ENCODE results near the gene HIGD2A. TPM values are rescaled to one million over a fixed set of nuclear protein-coding genes. Genes with fewer than 3 reads are reported as not detected.

The HIGD2A gene
- polyA plus RNA-seq, 1 donor from 2014 or later = 61.8 TPM

GRCh38 chr5:176413255-176413565 lies 24.7 kb downstream of the HIGD2A start:
- no peaks in the 10 kb centered on the region for H3K27me3 ChIP-seq (ENCODE audit: insufficient read depth, low read depth, low read length)
- H2AFZ ChIP-seq (ENCODE audit: low read depth, low read length) = no peak overlapping the region
- peak overlapping the region; percentile 95 for H3K4me3 ChIP-seq (ENCODE audit: low read length)
- no peak overlapping the region for H3K27ac ChIP-seq (ENCODE audit: low read length)
- no peaks in the 10 kb centered on the region for H3K36me3 ChIP-seq (ENCODE audit: insufficient read depth, low read length)
- no peaks in the 10 kb centered on the region for H3F3A ChIP-seq (ENCODE audit: insufficient read depth, low read length, poor library complexity, severe bottlenecking)
- H3K9me3 ChIP-seq (ENCODE audit: low read length) = no peaks in the 10 kb centered on the region
- no peaks in the 10 kb centered on the region for H4K20me1 ChIP-seq (ENCODE audit: insufficient read depth)
- H3K4me2 ChIP-seq (ENCODE audit: low read length) = no peak overlapping the region
- H3K79me2 ChIP-seq (replicated peaks; ENCODE audit: insufficient read depth, low read length) = peaks cover 4% of the 10 kb centered on the region
- no peak overlapping the region for H3K9ac ChIP-seq (ENCODE audit: low read length)
- H3K9me2 ChIP-seq (ENCODE audit: insufficient read depth, low read length) = no peaks in the 10 kb centered on the region
- no peak for TF ChIP-seq CTCF (IDR thresholded peaks at IDR 0.05; ENCODE audit: poor library complexity, severe bottlenecking)
- TF ChIP-seq RAD21 (conservative IDR thresholded peaks at IDR 0.05) = no peak
- TF ChIP-seq, protein P1, sequence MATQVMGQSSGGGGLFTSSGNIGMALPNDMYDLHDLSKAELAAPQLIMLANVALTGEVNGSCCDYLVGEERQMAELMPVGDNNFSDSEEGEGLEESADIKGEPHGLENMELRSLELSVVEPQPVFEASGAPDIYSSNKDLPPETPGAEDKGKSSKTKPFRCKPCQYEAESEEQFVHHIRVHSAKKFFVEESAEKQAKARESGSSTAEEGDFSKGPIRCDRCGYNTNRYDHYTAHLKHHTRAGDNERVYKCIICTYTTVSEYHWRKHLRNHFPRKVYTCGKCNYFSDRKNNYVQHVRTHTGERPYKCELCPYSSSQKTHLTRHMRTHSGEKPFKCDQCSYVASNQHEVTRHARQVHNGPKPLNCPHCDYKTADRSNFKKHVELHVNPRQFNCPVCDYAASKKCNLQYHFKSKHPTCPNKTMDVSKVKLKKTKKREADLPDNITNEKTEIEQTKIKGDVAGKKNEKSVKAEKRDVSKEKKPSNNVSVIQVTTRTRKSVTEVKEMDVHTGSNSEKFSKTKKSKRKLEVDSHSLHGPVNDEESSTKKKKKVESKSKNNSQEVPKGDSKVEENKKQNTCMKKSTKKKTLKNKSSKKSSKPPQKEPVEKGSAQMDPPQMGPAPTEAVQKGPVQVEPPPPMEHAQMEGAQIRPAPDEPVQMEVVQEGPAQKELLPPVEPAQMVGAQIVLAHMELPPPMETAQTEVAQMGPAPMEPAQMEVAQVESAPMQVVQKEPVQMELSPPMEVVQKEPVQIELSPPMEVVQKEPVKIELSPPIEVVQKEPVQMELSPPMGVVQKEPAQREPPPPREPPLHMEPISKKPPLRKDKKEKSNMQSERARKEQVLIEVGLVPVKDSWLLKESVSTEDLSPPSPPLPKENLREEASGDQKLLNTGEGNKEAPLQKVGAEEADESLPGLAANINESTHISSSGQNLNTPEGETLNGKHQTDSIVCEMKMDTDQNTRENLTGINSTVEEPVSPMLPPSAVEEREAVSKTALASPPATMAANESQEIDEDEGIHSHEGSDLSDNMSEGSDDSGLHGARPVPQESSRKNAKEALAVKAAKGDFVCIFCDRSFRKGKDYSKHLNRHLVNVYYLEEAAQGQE (IDR thresholded peaks at IDR 0.05; ENCODE audit: borderline replicate concordance) = no peak
- TF ChIP-seq POLR2AphosphoS5 (IDR thresholded peaks at IDR 0.05) = no peak
- no peak for TF ChIP-seq TAF1 (IDR thresholded peaks at IDR 0.05; ENCODE audit: low read depth)
- TF ChIP-seq EZH2 (IDR thresholded peaks at IDR 0.05; ENCODE audit: borderline replicate concordance, insufficient read depth, low read length, poor library complexity, severe bottlenecking) = no peak
- TF ChIP-seq MXI1 (conservative IDR thresholded peaks at IDR 0.05; ENCODE audit: poor library complexity, severe bottlenecking) = no peak
- no peak for TF ChIP-seq SMC3 (conservative IDR thresholded peaks at IDR 0.05; ENCODE audit: poor library complexity)

DNA sequence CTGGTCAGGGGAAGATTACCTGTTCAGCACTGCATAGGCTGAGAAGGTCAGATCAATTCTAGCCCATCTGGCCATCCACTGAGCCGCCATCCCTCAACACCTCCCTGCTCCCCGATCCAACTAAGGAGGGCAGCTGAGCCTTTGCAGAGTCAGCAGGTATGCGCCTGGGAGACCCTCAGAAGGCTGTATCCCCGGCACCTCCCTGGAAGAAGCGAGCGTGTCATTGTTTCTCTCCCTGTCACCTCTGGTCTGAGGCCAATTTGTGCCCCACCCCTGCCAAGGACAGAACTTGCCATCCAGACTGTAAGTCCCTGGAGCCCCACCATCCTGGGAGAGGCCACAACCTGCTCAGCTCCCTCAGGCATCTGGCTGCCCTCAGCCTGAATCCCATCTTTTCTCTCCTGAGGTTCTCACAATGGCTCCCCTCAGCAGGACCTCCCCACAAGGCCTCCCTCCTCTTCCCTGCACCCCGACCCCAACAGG lies 25.2 kb downstream of the HIGD2A start:
- no peak overlapping the region for H2AFZ ChIP-seq (ENCODE audit: low read depth, low read length)
- H3K4me3 ChIP-seq (ENCODE audit: low read length) = peak overlapping the region; percentile 95
- TF ChIP-seq MXI1 (conservative IDR thresholded peaks at IDR 0.05; ENCODE audit: poor library complexity, severe bottlenecking) (no peak), CTCF (IDR thresholded peaks at IDR 0.05; ENCODE audit: poor library complexity, severe bottlenecking) (no peak), RAD21 (conservative IDR thresholded peaks at IDR 0.05) (no peak), EZH2 (IDR thresholded peaks at IDR 0.05; ENCODE audit: borderline replicate concordance, insufficient read depth, low read length, poor library complexity, severe bottlenecking) (no peak), TAF1 (IDR thresholded peaks at IDR 0.05; ENCODE audit: low read depth) (no peak), EP300 (conservative IDR thresholded peaks at IDR 0.05; ENCODE audit: poor library complexity, severe bottlenecking) (no peak), POLR2AphosphoS5 (IDR thresholded peaks at IDR 0.05) (no peak), SMC3 (conservative IDR thresholded peaks at IDR 0.05; ENCODE audit: poor library complexity) (no peak)
- TF ChIP-seq, protein P1 (IDR thresholded peaks at IDR 0.05; ENCODE audit: borderline replicate concordance) = no peak
- no peak overlapping the region for H3K4me2 ChIP-seq (ENCODE audit: low read length)
- H3F3A ChIP-seq (ENCODE audit: insufficient read depth, low read length, poor library complexity, severe bottlenecking) = no peaks in the 10 kb centered on the region
- no peak overlapping the region for H3K9ac ChIP-seq (ENCODE audit: low read length)
- no peak overlapping the region for H3K27ac ChIP-seq (ENCODE audit: low read length)
- no peaks in the 10 kb centered on the region for H4K20me1 ChIP-seq (ENCODE audit: insufficient read depth)
- no peaks in the 10 kb centered on the region for H3K9me2 ChIP-seq (ENCODE audit: insufficient read depth, low read length)
- H3K79me2 ChIP-seq (replicated peaks; ENCODE audit: insufficient read depth, low read length) = peaks cover 4% of the 10 kb centered on the region
- H3K36me3 ChIP-seq (ENCODE audit: insufficient read depth, low read length) = no peaks in the 10 kb centered on the region
- no peaks in the 10 kb centered on the region for H3K9me3 ChIP-seq (ENCODE audit: low read length)
- no peaks in the 10 kb centered on the region for H3K27me3 ChIP-seq (ENCODE audit: insufficient read depth, low read depth, low read length)

Data from neural cell (in vitro differentiated cells).